ENCODE measurements around the gene GNPTAB.

- TF ChIP-seq CTCF (IDR thresholded peaks at IDR 0.05) (no peak), POLR2A (IDR thresholded peaks at IDR 0.05) (no peak), EP300 (IDR thresholded peaks at IDR 0.05) (no peak)
Measured at GRCh38 chr12:101713930-101714329, 116.8 kb downstream of the GNPTAB start.

All from tibial nerve (tissue), 4 donors.